ENCODE data around the gene KCNG3. TPM values are rescaled to one million over a fixed set of nuclear protein-coding genes. Genes with fewer than 3 reads are reported as not detected.

KCNG3 gene
- total and polyA plus RNA-seq, 2 of the 13 experiments (the other 11 are each of a cell fraction or from before 2014, with no cell fraction given), result 2.8 to 4.8 TPM

DNA sequence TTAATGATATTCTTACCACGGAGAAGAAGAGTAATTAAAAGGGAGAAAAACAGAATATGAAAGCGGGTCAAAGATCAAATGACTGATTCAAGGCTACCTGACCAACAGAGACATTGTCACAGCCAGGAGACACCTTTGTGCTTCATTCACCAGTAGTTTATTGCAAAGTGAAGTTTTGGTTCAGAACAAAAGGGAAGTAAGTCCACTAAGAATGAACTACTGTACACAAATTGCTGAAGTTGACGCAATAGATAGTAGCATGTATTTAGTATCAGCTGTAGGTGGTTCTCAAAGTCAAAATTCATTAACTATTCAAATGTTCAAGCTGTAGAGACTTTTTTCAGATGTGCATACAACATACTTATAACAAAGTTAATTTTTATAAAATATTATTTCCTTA lies 68.1 kb downstream of the KCNG3 start:
- FAIRE-seq, result peak; percentile 15
- POLR2A ChIA-PET, result no interaction called here

DNA sequence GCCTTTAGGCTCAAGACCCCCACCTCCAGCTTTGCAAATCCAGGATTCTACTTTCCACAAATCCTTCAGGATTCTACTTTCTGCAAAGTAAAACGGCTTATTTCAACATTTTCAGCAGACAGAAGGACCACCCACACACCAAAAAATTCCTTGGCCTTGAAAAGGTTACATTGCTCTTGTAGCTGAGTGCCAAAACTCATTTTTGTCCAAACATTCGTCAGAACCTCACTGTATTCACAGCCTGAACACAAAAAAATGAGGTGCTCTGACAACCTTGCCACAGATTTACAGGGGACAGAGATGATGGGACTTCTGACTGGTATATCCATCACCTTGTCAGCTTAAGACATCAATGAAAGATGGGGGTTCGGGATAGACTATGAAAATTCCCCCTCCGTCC lies 69.7 kb downstream of the KCNG3 start:
- POLR2A ChIA-PET, result no interaction called here
- H3K27ac ChIP-seq (ENCODE audit: extremely low read length, insufficient read depth, low read length), result no peak overlapping the region
- DNase-seq (ENCODE audit: low spot score) (no peak), FAIRE-seq (no peak), ATAC-seq (no peak)
- in situ Hi-C loops (cut with HindIII; ENCODE audit: extremely low pct_ligation_motif_present, low pct_unique_long_range_greater_than_20kb), result no loop called here
- H3K27me3 ChIP-seq (ENCODE audit: control insufficient read depth in 1 of 2, insufficient read depth in 2 of 2, low read length in 2 of 2), result no peaks in the 10 kb centered on the region
- H3K36me3 ChIP-seq (replicated peaks in 1 of 2; ENCODE audit: control insufficient read depth in 1 of 2, insufficient read depth in 2 of 2, low read length in 2 of 2), result no peaks in the 10 kb centered on the region
- no TSS peak for BruUV-seq (replicated peaks)
- H4K20me1 ChIP-seq (ENCODE audit: insufficient read depth, low read length), result no peaks in the 10 kb centered on the region
- H3K79me2 ChIP-seq (ENCODE audit: insufficient read depth, low read length), result no peaks in the 10 kb centered on the region
- intact Hi-C loops (cut with micrococcal nuclease; ENCODE audit: unreplicated experiment), result no loop called here
- TF ChIP-seq TSC22D2 (CRISPR knock-in tag; IDR thresholded peaks at IDR 0.05; ENCODE audit: borderline replicate concordance) (no peak), ZFP36L1 (CRISPR knock-in tag; IDR thresholded peaks at IDR 0.05) (no peak), ZNF251 (CRISPR knock-in tag; IDR thresholded peaks at IDR 0.05) (no peak), RFX1 (IDR thresholded peaks at IDR 0.05) (no peak), ZBTB38 (CRISPR knock-in tag; IDR thresholded peaks at IDR 0.05) (no peak), ZNF12 (CRISPR knock-in tag; IDR thresholded peaks at IDR 0.05) (no peak), SNRNP70 (IDR thresholded peaks at IDR 0.05; ENCODE audit: low read depth, low read length) (no peak), HIVEP1 (CRISPR knock-in tag; IDR thresholded peaks at IDR 0.05) (no peak), ZNF44 (CRISPR knock-in tag; IDR thresholded peaks at IDR 0.05) (no peak)
- TF ChIP-seq, protein P1, sequence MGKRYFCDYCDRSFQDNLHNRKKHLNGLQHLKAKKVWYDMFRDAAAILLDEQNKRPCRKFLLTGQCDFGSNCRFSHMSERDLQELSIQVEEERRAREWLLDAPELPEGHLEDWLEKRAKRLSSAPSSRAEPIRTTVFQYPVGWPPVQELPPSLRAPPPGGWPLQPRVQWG (CRISPR knock-in tag; IDR thresholded peaks at IDR 0.05; ENCODE audit: borderline replicate concordance, low read depth), result no peak
- TF ChIP-seq, protein P2, sequence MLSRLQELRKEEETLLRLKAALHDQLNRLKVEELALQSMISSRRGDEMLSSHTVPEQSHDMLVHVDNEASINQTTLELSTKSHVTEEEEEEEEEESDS (CRISPR knock-in tag; IDR thresholded peaks at IDR 0.05; ENCODE audit: borderline replicate concordance), result no peak
- TF ChIP-seq, protein P3, sequence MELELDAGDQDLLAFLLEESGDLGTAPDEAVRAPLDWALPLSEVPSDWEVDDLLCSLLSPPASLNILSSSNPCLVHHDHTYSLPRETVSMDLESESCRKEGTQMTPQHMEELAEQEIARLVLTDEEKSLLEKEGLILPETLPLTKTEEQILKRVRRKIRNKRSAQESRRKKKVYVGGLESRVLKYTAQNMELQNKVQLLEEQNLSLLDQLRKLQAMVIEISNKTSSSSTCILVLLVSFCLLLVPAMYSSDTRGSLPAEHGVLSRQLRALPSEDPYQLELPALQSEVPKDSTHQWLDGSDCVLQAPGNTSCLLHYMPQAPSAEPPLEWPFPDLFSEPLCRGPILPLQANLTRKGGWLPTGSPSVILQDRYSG (CRISPR knock-in tag; IDR thresholded peaks at IDR 0.05), result no peak
- H3K9me3 ChIP-seq (ENCODE audit: low read length), result no peaks in the 10 kb centered on the region
- peaks cover 15% of the 10 kb centered on the region for H3K4me1 ChIP-seq (ENCODE audit: insufficient read depth, low read length)
- no peak overlapping the region for H3K9ac ChIP-seq (ENCODE audit: insufficient read depth, low read depth, low read length)
- CTCF ChIA-PET (ENCODE audit: low intra/inter-chr PET ratio, low total read pairs), result no interaction called here
- H2AFZ ChIP-seq (ENCODE audit: low read length), result no peak overlapping the region
- 89% methylated on average over 4 of the region's 4 CpGs for WGBS (ENCODE audit: low lambda C conversion rate)
- H3K4me2 ChIP-seq (ENCODE audit: low read depth, low read length), result no peak overlapping the region
- no peak overlapping the region for H3K4me3 ChIP-seq (replicated peaks in 1 of 3; ENCODE audit: insufficient read depth in 1 of 3, low read depth in 2 of 3, low read length in 3 of 3)

More for the DNA sequence above, 68.1 kb downstream of the KCNG3 start:
- TF ChIP-seq SOX6 (IDR thresholded peaks at IDR 0.05) (no peak), SOX6 (CRISPR knock-in tag; IDR thresholded peaks at IDR 0.05) (peak; percentile 34; the same call in 1 of the 2 replicates), SOX5 (CRISPR knock-in tag; IDR thresholded peaks at IDR 0.05; ENCODE audit: borderline replicate concordance) (peak; percentile 34; the same call in 1 of the 2 replicates), ZBTB1 (CRISPR knock-in tag; IDR thresholded peaks at IDR 0.05; ENCODE audit: borderline replicate concordance) (no peak), NPAS2 (CRISPR knock-in tag; IDR thresholded peaks at IDR 0.05; ENCODE audit: borderline replicate concordance) (no peak), SOX13 (IDR thresholded peaks at IDR 0.05) (no peak), SOX13 (CRISPR knock-in tag; conservative IDR thresholded peaks at IDR 0.05 in 1 of 2, IDR thresholded peaks at IDR 0.05 in 1 of 2) (peak in 1 of 2 experiments; percentile 65; a peak in 1 of 4 replicates), CEBPG (CRISPR knock-in tag; IDR thresholded peaks at IDR 0.05) (peak; percentile 80), CEBPB (IDR thresholded peaks at IDR 0.05; ENCODE audit: borderline replicate concordance, low read depth, low read length) (peak; percentile 61; the same call in 1 of the 2 replicates), PPARG (CRISPR knock-in tag; conservative IDR thresholded peaks at IDR 0.05) (0 out of 2 replicates have a peak, but pooled peaks have one; percentile 29), RARG (CRISPR knock-in tag; IDR thresholded peaks at IDR 0.05; ENCODE audit: low read depth) (no peak), SAP130 (CRISPR knock-in tag; IDR thresholded peaks at IDR 0.05; ENCODE audit: low read depth) (0 out of 2 replicates have a peak, but pooled peaks have one; percentile 20)
- H3K27ac ChIP-seq (ENCODE audit: extremely low read length, insufficient read depth, low read length), result no peak overlapping the region
- H3K4me1 ChIP-seq (ENCODE audit: insufficient read depth, low read length), result peaks cover 15% of the 10 kb centered on the region
- no peak overlapping the region for H3K4me2 ChIP-seq (ENCODE audit: low read depth, low read length)
- no peak overlapping the region for H3K4me3 ChIP-seq (replicated peaks in 1 of 3; ENCODE audit: insufficient read depth in 1 of 3, low read depth in 2 of 3, low read length in 3 of 3)
- intact Hi-C loops (cut with micrococcal nuclease; ENCODE audit: unreplicated experiment) (no loop called here), in situ Hi-C loops (cut with HindIII; ENCODE audit: extremely low pct_ligation_motif_present, low pct_unique_long_range_greater_than_20kb) (no loop called here)
- ATAC-seq (peak; percentile 61), DNase-seq (ENCODE audit: low spot score) (peak; percentile 31)
- no peaks in the 10 kb centered on the region for H3K9me3 ChIP-seq (ENCODE audit: low read length)
- H3K9ac ChIP-seq (ENCODE audit: insufficient read depth, low read depth, low read length), result no peak overlapping the region
- no peak overlapping the region for H2AFZ ChIP-seq (ENCODE audit: low read length)
- CTCF ChIA-PET (ENCODE audit: low intra/inter-chr PET ratio, low total read pairs), result no interaction called here
- H3K79me2 ChIP-seq (ENCODE audit: insufficient read depth, low read length), result no peaks in the 10 kb centered on the region
- no peaks in the 10 kb centered on the region for H3K27me3 ChIP-seq (ENCODE audit: control insufficient read depth in 1 of 2, insufficient read depth in 2 of 2, low read length in 2 of 2)
- H4K20me1 ChIP-seq (ENCODE audit: insufficient read depth, low read length), result no peaks in the 10 kb centered on the region
- no peaks in the 10 kb centered on the region; a peak in 1 of 5 replicates for H3K36me3 ChIP-seq (replicated peaks in 1 of 2; ENCODE audit: control insufficient read depth in 1 of 2, insufficient read depth in 2 of 2, low read length in 2 of 2)
- WGBS (ENCODE audit: low lambda C conversion rate), result 58% methylated on average over 3 of the region's 3 CpGs
- no TSS peak for BruUV-seq (replicated peaks)
